IPS DF 4.7 (cell line): Measurements from ENCODE around the gene SGMS1.
"Not testable (repeated sequence)": the region's sequence is repeated elsewhere in the genome, so short reads cannot be mapped to it uniquely, and the experiment has no call there.

Experiments used
- DNase-seq: peaks from one replicate; pipeline ENCODE4 v3.0.0-alpha.2; 2013; ENCODE audit warnings: low spot score; ENCODE audit errors: extremely low read depth

Gene SGMS1

DNA sequence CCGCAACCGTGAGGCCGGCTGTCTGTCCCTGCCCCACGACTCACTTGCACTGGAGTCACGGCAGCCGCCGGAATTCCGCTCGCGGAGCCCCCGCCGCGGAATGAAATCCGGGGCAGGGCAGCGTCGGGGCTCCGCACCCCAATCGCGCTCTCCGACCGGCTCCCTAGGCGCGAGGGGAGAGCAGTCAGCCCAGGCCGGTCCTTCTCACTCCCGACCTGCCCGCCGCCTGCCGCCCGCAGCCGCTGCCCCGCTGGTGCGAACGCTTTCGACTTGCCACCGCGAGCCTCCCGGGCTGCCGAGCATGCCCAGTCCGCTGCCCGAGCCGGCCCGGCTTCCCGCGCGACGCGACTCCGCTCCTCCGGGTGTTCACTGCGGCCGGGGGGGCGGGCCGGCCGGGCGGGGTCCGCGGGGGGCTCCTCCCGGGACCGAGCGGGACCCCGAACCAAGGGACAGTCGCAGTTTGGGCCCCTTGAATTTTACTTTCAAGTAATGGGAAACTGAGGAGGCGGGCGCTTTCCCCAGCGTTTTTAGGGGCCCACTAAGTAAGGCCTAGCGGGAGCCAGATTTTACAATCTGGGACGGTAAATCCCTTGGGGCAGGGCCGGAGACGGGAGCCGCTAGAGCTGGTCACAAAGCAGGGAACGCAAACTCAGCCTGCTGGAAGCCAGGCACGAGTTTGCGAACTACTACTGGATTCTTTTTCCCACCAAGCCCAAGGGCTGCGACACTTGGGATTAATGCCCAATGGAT lies at the start of gene SGMS1:
Gene SGMS1 (minus strand): TSS at position 294 of the 750 bp plus-strand sequence. CDS start 279,842 bp downstream, outside the sequence.
- no peak for DNase-seq

DNA sequence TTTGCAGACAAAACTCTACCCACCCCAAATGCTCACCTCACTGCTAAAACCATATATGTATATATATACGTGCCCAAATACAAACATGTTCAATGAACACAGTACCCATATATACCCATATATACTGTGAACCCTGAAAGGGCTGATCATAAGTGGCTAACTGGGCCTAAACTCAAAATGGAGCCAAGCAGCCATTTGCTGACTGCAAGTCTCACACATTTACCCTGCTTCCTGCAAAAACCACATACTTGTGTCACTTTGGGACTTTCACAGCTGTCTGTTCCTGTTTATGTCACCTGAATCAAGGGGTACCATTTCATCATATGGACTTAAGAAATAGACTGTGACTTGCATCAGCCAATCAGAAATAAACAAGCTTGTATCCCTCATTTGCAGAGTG lies 48.4 kb upstream of the SGMS1 start:
- not testable (repeated sequence) for DNase-seq

DNA sequence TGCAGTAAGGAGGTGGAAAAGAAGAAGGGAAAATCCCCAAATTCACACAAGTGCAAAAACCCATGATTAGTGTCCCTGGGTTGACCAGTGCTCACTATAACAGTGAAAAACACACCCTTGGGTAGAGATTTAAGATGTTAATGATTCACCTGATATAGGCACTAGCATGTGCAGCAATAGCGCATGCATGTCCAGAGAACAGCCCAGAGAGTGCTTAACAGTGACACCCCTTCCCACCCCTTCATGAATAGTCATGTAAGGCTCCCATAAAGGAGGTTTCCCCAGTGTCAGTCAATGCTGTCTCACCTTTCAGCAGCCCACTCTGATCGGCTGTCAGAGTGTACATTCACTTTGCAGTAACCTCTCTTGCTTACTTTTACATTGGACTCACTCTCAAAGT lies 47.9 kb upstream of the SGMS1 start:
- DNase-seq: not testable (repeated sequence)

DNA sequence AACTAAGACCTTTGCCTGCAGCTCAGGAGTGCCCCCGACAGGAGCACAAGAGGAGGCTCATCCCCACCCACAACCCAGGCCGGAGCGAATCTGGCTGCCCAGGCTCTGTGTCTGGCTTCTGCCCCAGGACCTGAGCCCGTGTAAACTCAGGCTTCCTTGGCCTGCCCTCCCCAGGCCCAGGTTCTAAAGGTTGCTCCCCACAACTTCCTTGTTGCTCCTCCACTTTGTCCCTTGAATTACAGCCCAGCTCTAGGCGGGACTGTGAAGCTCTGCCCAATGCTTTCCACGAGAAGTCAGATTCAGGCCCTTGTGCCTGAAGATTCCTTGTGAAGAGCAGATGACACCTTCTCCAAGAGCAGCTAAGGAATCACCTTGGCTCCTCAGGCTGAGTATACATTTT lies 46.2 kb upstream of the SGMS1 start:
- not testable (repeated sequence) for DNase-seq

DNA sequence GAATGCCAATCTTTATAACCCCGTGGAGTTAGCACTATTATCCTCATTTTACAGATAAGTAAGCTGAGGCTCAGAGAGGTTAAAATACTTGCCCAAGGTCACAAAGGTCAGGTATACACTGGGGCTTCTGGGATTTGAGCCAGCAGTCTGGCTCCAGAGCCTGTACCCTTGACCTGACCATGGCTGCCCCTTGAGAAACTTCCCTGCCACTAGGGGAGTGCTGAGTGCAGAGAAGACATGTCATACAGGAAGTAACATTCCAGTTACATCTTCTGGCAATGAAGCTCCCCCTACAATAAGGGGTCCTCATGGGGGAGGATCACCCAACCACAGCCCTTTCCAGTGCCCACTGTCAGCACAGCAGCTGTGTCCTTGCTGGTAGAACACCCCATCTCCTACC lies 43.6 kb upstream of the SGMS1 start:
- not testable (repeated sequence) for DNase-seq

DNA sequence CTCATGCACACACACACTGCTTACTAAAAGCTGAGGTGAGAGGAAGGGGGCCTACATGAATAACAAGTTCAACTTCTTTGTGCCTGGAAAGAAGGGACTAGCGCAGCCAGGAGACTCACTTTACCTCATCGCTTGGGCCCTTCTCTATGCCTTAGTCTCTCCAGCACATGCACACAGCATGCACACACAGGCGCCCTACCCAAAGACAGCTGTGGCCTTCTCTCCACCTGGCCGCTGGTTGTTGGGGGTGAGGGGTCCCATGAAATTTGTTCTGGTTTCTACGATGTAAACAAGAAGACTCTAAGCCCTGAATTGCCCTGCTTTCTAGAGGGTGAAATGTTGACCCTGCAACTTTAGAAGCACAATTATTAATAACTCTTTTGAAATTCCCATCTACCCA lies 38.7 kb upstream of the SGMS1 start:
- DNase-seq: not testable (repeated sequence)

DNA sequence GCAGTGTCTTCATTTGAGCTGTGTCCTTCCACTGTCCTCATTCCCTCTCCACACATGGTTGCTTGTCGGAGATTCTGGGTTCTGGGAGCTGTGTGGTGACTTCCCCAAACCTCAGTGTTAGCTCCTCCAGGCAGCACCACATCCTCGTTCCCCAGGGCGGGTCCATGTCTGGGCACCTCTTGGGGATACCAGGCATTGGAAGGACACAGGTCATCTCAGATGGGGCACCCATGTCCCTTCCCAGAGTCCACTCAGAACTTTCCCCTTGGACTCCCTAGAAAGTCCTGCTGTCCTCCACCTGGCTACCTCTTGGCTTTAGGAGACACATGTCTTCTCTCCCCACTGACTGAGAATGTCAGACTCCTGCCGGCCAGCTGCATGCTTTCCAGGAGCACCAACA lies 37.8 kb upstream of the SGMS1 start:
- not testable (repeated sequence) for DNase-seq

DNA sequence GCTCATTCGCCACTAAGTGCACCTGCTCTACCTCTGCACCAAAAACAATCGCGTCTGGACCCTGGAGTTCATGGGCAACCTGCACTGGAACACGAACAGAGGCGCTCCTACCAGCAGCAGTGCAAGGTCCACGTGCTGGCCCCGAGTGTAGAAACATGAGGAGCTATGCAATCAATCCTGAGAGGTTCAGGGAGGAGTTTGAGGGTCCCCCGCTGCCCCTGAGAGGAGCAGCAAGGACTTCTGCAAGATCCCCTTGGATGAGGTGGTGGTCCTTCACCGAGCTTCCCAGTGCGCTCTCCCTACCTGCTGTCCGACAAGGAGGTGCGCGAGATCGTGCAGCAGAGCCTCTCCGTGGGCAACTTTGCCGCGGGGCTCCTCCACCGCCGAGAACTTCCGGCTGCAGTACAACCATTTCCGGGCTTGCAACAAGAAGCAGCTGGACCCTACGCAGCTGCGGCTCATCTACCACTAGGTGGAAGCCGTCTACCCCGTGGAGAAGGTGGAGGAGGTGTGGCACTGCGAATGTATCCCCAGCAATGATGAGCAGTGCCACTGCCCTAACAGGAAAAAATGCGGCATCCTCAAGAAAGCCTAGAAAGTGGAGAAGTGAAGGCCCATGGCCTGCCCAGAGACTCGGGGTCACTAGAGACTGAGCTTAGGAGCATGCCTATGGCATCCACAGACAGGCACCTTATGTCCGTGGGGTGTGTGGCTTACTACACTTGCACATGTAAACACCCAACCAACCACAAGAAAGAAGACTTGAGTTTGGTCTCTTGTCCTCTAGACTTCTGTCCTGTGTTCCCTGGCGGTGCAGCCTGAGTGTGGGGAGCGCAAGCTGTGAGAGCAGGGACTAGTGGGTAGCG lies 36.3 kb upstream of the SGMS1 start:
- not testable (repeated sequence) for DNase-seq

DNA sequence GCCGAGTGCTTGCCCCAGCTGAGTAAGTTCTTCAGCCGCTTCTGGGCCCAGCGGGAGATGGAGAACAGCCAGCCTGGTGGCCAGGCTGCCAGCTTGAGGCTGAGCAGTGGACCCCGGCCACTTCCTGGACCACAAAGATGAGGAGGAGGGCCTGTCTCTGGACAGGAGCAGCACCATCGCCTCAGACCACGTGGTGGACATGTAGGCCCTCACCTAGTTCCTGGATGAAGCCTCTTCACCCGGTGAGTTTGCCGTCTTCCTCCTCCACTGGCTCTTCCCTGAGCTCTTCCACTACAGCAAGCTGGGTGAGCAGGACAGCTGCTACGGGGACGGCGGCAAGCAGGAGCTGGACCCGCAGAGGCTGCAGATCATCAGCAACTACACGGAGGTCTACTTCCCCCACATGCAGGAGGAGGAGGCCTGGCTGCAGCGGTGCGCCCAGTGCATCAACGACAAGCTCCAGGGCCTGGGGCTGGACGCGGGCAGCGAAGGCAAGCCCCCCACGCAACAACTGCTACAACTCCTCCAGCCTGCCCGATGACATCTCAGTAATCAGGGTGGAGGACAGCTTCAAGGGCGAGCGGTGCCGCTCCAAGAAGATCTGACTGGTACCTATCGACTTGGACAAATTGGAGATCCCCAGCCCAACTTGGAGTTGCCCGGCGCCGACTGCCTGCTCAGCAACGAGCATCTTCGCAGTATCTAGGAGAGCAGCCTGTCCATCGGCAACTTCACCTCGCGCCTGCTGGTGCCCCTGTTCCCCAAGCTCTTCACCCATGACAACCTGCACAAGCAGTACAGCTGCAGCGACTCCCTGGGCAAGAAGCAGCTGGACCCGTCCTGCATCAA lies 35.5 kb upstream of the SGMS1 start:
- not testable (repeated sequence) for DNase-seq

DNA sequence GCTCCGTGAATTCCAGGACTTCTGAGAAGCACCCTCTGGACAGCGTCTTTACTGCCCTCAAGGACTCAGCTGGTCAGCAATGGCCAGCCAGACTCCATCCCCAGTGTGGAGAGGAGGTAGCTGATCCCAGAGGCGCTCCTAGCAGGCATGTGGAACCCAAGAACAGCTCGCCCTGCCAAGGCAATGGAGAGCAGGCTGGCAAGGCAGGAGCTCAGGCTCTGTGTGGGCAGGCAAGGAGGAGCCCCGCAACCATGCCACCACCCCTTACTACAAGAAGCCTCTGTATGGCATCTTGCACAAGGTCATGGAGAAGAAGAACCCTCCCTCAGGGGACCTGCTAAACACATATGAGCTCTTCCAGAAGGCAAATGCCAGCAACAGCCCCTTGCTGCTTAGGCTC lies 34.4 kb upstream of the SGMS1 start:
- DNase-seq: no peak

DNA sequence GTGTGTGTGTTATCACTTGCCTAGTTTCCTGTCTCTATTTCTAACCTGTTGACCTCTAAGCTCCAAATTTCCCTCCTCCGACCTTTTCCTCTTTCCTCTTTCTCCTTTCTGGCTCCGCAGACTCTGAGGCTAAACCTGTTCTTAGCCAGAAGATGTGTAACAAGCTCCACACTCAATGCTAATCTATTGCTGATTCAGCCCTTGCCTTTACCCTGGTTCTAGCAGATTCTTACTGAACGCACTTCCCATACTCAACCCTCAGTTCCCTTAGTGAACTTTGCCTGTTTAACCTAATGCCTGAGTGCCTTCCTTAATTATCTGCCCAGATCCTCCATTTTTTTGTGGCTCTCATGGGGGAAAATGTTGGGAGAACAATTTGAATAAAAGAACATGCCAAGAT lies 30.0 kb upstream of the SGMS1 start:
- DNase-seq: no peak

DNA sequence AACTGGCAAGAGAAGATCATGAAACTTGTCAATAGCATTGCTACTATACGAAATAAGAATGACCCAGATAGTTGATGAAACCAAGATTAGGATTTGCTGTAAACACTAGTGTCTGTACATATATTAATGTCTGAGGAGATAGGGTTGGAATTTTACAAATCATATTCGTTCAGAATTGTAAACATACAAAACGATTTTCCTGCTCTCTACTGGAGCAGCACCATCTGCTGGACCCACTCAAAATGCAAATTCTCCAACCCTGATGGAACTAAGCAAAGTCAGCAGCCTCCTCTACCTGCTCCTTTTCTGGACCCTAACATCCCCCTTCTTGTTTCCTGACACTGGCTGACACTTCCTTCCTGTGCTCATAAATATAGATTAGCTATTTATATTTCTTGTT lies 29.4 kb upstream of the SGMS1 start:
- no peak for DNase-seq

DNA sequence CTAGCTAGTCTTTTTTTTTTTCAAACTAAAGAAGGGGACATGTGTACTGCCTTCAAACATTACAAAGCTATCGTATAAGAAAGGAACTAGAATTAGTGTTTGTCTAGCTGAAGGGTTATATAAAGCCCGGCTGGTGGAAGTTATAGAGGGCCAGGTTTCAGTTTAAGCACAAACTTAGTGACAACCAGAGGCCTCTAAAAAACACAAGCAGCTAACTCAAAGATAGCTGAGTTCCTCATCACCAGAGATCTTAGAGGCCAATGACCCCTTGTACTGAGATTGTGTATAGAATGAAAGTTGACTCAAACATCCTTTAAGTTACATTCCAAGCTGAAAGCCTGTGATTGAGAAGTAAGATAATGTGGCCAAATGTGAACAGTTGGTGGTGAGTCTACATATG lies 28.1 kb upstream of the SGMS1 start:
- no peak for DNase-seq

DNA sequence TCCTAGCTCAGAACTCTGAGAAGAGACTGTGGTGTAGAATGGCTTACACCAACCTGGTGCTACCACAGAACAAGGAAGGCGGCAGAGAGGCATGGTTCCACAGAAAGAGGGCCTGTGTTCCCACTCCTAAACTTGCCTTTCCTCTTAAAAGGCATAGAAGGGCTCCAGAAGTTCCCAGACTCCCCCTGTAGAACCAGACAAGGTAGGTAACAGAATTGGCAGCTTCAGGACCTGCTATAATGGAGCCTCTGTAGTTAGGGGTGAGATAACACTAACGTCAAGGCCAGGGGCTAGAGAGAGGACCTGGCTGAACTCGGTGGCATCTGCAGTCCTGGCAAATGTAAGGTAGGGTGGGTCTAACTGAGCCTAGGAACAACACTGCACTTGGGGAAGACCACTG lies 26.7 kb upstream of the SGMS1 start:
- DNase-seq: no peak

DNA sequence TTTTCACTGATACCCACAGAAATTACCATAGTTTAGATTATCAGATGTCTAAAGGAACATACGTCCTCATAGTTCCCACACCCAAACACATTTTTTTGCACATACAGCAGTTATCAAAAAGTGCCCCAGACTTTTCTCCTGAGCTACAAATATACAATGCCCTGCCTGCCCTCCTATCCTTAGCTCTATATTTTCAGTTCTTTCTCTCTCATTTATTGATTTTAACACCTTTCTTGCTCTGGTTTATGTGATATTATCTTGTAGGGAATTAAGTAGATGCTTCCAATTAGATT lies 25.1 kb upstream of the SGMS1 start:
- no peak for DNase-seq

DNA sequence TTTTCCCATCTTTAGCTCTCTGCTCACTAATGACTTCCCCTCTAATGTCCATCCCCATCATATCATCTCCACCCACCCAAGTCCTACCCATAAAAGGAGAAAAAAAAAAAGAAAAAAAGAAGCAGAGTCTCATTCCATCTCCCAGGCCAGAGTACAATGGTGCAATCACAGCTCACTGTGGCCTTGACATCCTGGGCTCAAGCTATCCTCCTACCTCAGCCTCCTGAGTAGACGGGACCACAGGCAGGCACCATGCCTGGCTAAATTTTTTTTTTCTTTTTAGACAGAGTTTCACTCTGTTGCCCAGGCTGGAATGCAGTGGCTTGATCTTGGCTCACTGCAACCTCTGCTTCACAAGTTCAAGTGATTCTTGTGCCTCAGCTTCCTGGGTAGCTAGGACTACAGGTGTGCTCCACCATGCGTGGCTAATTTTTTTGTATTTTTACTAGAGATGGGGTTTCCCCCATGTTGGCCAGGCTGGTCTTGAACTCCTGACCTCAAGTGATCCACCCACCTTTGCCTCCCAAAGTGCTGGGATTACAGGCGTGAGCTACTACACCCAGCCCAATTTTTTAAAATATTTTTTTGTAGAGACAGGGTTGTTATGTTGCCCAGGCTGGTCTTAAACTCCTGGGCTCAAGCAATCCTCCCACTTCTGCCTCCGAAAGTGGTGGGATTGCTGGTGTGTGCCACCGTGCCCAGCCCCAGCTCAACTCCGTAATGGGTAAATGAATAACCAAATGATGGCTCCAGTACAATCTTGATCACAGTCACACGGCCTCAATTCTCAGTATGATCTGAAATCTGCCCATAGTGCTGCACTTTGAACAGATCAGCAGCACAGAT lies 24.6 kb upstream of the SGMS1 start:
- DNase-seq: no peak

DNA sequence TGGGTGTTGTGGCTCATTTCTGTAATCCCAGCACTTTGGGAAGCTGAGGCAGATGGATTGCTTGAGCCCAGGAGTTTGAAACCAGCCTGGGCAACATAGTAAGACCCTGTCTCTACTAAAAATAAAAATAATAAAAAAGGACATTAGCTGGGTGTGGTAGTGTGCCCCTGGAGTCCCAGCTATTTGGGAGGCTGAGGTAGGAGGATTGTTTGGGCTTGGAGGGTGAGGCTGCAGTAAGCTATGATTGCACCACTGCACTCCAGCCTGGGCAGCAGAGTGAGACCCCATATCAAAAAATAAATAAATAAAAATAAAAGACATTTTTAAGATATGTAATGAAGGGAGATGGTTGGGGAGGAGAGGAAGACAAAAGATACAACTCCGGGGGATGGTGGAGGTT lies 23.6 kb upstream of the SGMS1 start:
- not testable (repeated sequence) for DNase-seq

DNA sequence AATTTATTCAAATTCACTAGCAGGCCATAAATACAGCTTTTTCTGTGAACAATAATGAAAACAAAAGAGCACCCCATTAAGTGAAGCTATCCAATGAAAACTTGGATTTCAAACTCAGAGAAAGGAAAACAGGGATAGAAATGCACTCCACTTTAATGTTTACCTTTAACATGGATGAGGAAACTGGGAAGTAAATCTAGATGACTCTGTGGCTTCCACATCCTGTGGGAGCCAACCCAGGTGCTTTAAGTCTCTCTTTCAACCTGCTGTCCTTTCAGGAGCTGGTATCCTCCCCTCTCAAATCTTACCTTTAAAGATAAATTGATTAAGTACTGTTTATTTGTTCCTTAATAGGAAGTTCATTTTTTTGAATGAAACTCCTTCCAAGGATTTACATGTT lies 21.5 kb upstream of the SGMS1 start:
- DNase-seq: no peak

DNA sequence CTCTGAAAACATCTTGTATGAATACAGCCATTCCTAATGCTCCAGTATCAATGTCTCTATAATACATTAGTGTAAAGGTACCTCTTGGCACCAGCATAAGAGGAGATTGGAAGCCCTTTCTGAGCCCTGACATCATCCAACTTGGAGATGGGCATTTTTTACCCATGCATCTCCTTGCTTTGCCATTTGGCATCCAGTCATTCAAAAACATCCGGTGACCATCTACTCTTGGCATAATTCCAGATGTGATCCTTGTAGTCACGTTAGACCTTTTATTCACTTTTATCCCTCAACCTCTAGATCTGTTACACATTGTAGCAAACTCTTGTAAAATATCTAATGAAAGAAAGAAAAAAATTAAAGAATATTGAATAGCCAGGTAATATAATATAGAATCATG lies 17.9 kb upstream of the SGMS1 start:
- DNase-seq: no peak

DNA sequence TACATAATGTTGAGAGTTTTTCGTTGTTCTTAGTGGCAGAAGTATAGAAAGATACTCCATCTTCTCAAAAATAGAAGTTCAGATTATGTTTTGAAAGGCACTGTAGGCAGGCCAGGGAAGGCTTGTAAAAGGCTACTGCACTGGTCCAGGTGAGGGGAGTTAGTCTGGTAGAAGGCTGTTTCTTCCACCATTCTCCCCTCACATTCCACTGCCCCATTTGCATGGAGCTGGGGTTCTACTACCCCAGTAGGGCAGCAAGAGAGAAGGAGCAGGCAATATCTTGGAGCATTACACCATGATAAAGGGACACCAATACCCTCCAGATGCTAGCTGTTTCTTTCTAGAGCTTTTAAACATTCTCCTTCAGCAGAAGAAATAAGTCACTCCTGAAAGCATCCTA lies 16.5 kb upstream of the SGMS1 start:
- DNase-seq: no peak
